GM12865 (cell line): ENCODE measurements around the gene CENPH.
"Not testable (repeated sequence)": the region's sequence is repeated elsewhere in the genome, so short reads cannot be mapped to it uniquely, and the experiment has no call there.

Experiments
- DNase-seq: peaks from one replicate; pipeline ENCODE4 v3.0.0; 2010; ENCODE audit warnings: low read depth
- H3K4me3 ChIP-seq: 2 replicates; pipeline ENCODE4 v1.5.1; 2011; ENCODE audit warnings: mild to moderate bottlenecking, low read depth, low read length, control low read depth
- CTCF ChIP-seq: IDR thresholded peaks from 2 replicates; pipeline ENCODE4 v1.5.1; 2011; ENCODE audit warnings: low read length, control low read depth, low read depth, inconsistent platforms; ENCODE audit not compliant: insufficient read depth; ENCODE audit errors: missing control alignments

CENPH gene

GRCh38 chr5:69237877-69238276 lies 48.5 kb downstream of the CENPH start:
- no peak overlapping the region for H3K4me3 ChIP-seq
- no peak for DNase-seq
- TF ChIP-seq CTCF: no peak

GRCh38 chr5:69238760-69239251 lies 49.4 kb downstream of the CENPH start:
- TF ChIP-seq CTCF: no peak
- no peak for DNase-seq
- no peak overlapping the region for H3K4me3 ChIP-seq

- TF ChIP-seq CTCF: no peak
- no peak for DNase-seq
- no peak overlapping the region for H3K4me3 ChIP-seq
These were observed 53.0 kb downstream of the CENPH start for GRCh38 chr5:69242215-69242927.

- H3K4me3 ChIP-seq: no peak overlapping the region
- no peak for DNase-seq
- no peak for TF ChIP-seq CTCF
These were observed 55.6 kb downstream of the CENPH start for GRCh38 chr5:69245031-69245430.

- no peak for TF ChIP-seq CTCF
- DNase-seq: no peak
- H3K4me3 ChIP-seq: no peak overlapping the region
These were observed 58.6 kb downstream of the CENPH start for GRCh38 chr5:69248019-69248418.

- H3K4me3 ChIP-seq: no peak overlapping the region
- DNase-seq: no peak
- TF ChIP-seq CTCF: no peak
These were observed 61.2 kb downstream of the CENPH start for GRCh38 chr5:69250593-69250992.

- TF ChIP-seq CTCF: no peak
- DNase-seq: no peak
- H3K4me3 ChIP-seq: no peak overlapping the region
These were observed 63.1 kb downstream of the CENPH start for GRCh38 chr5:69252437-69252836.

- not testable (repeated sequence) for DNase-seq, H3K4me3 ChIP-seq
These were observed 66.6 kb downstream of the CENPH start for GRCh38 chr5:69255940-69256339.
